WTC11 (cell line): ENCODE data around the gene UBXN6. TPM values are rescaled to one million over a fixed set of nuclear protein-coding genes. Genes with fewer than 3 reads are reported as not detected.

Source experiments
- ATAC-seq: fragments of 200-7000 bp; cut with Tn5 transposase; 2 replicates; pipeline ENCODE4 v1.10.0; 2021; ENCODE audit warnings: mild to moderate bottlenecking, moderate library complexity
- Bru-seq: library from RNA; stranded (reverse); fragments of 400-500 nt; gene quantifications from one replicate; lab custom pipeline; 2021; lab: Mats Ljungman, UMichigan
- CTCF ChIA-PET: fragments of 300-600 bp; sonication (Branson Sonifier 250); formaldehyde crosslinking; loops from one replicate; lab custom pipeline; 2021; ENCODE audit warnings: antibody characterized with exemption; lab: Charles Lee
- POLR2A ChIA-PET: fragments of 350-600 bp; sonication (Branson Sonifier 250); formaldehyde crosslinking; loops from one replicate; lab custom pipeline; 2021; ENCODE audit warnings: antibody characterized with exemption; lab: Charles Lee
- DNase-seq: peaks from one replicate; pipeline ENCODE4 v3.0.0; 2021; ENCODE audit warnings: low spot score
- H3K27ac Mint-ChIP-seq: 2 replicates; pipeline ENCODE4 v1.8.0; 2021; ENCODE audit warnings: mixed read lengths
- H3K27me3 Mint-ChIP-seq: 2 replicates; pipeline ENCODE4 v1.8.0; 2021; ENCODE audit warnings: low read depth, mild to moderate bottlenecking, moderate library complexity, mixed read lengths
- H3K36me3 Mint-ChIP-seq: 2 replicates; pipeline ENCODE4 v1.8.0; 2021; ENCODE audit warnings: mixed read lengths
- H3K4me1 Mint-ChIP-seq: 2 replicates; pipeline ENCODE4 v1.8.0; 2022; ENCODE audit warnings: mixed read lengths
- H3K4me3 Mint-ChIP-seq: 2 replicates; pipeline ENCODE4 v1.8.0; 2021; ENCODE audit warnings: mild to moderate bottlenecking, moderate library complexity, mixed read lengths
- H3K9me3 Mint-ChIP-seq: 2 replicates; pipeline ENCODE4 v1.8.0; 2021; ENCODE audit warnings: mixed read lengths
- CREM ChIP-seq: sonication (generic); formaldehyde crosslinking; IDR thresholded peaks from 2 replicates; pipeline ENCODE4 v1.8.1; 2022; ENCODE audit warnings: mild to moderate bottlenecking, missing genetic modification reagents, moderate library complexity
- ETV6 ChIP-seq: sonication (generic); formaldehyde crosslinking; IDR thresholded peaks from 2 replicates; pipeline ENCODE4 v1.8.1; 2022; ENCODE audit warnings: mild to moderate bottlenecking, missing genetic modification reagents
- FOXK1 ChIP-seq: sonication (generic); formaldehyde crosslinking; IDR thresholded peaks from 2 replicates; pipeline ENCODE4 v1.8.0; 2022; ENCODE audit warnings: mild to moderate bottlenecking, moderate library complexity, missing genetic modification reagents
- GABPB1 ChIP-seq: sonication (generic); formaldehyde crosslinking; IDR thresholded peaks from 2 replicates; pipeline ENCODE4 v1.8.1; 2023; ENCODE audit warnings: mild to moderate bottlenecking, missing genetic modification reagents
- MAX ChIP-seq: sonication (generic); formaldehyde crosslinking; IDR thresholded peaks from 2 replicates; pipeline ENCODE4 v1.8.0; 2022; ENCODE audit warnings: mild to moderate bottlenecking, missing genetic modification reagents
- PRDM15 ChIP-seq: sonication (generic); formaldehyde crosslinking; IDR thresholded peaks from 2 replicates; pipeline ENCODE4 v1.8.0; 2022; ENCODE audit warnings: missing genetic modification reagents
- SOX15 ChIP-seq: fragments of 250-450 bp; sonication (Bioruptor Pico); IDR thresholded peaks from 2 replicates; pipeline ENCODE4 v1.9.0; 2021; ENCODE audit warnings: mild to moderate bottlenecking
- SP1 ChIP-seq: sonication (generic); formaldehyde crosslinking; conservative IDR thresholded peaks from 2 replicates; pipeline ENCODE4 v1.8.1; 2022; ENCODE audit warnings: missing genetic modification reagents
- TCF7 ChIP-seq: sonication (generic); formaldehyde crosslinking; IDR thresholded peaks from 2 replicates; pipeline ENCODE4 v1.8.0; 2022; ENCODE audit warnings: mild to moderate bottlenecking, low read depth, missing genetic modification reagents, moderate library complexity
- TEAD1 ChIP-seq: sonication (generic); formaldehyde crosslinking; IDR thresholded peaks from 2 replicates; pipeline ENCODE4 v1.8.0; 2022; ENCODE audit warnings: mild to moderate bottlenecking, missing genetic modification reagents
- long read RNA-seq, 3 experiments: library from RNA in 1 of 3; library from capped mRNA in 1 of 3; library from polyadenylated mRNA in 1 of 3; unstranded in 2 of 3; stranded (forward) in 1 of 3; transcript quantifications; one replicate each; pipeline ENCODE4 v2.0.0, GENCODE V29; 2021
- total RNA-seq: library from RNA; stranded (reverse); gene quantifications from 3 replicates; pipeline ENCODE4 v1.2.3, GENCODE V29; 2021
- TF ChIP-seq, protein P1 (sequence below): sonication (generic); formaldehyde crosslinking; IDR thresholded peaks from 2 replicates; pipeline ENCODE4 v1.8.0; 2023; ENCODE audit warnings: missing genetic modification reagents, mild to moderate bottlenecking, borderline replicate concordance
- TF ChIP-seq, protein P2 (sequence below): sonication (generic); formaldehyde crosslinking; IDR thresholded peaks from 2 replicates; pipeline ENCODE4 v1.8.0; 2022; ENCODE audit warnings: mild to moderate bottlenecking, missing genetic modification reagents
- TF ChIP-seq, protein P3 (sequence below): sonication (generic); formaldehyde crosslinking; IDR thresholded peaks from 2 replicates; pipeline ENCODE4 v1.8.1; 2023; ENCODE audit warnings: mild to moderate bottlenecking, missing genetic modification reagents, moderate library complexity
- TF ChIP-seq, protein P4 (sequence below): sonication (generic); formaldehyde crosslinking; IDR thresholded peaks from 2 replicates; pipeline ENCODE4 v1.8.1; 2023; ENCODE audit warnings: mild to moderate bottlenecking, moderate library complexity, missing genetic modification reagents
- TF ChIP-seq, protein P5 (sequence below): sonication (generic); formaldehyde crosslinking; IDR thresholded peaks from 2 replicates; pipeline ENCODE4 v1.8.0; 2022; ENCODE audit warnings: mild to moderate bottlenecking, missing genetic modification reagents

The UBXN6 gene, protein sequence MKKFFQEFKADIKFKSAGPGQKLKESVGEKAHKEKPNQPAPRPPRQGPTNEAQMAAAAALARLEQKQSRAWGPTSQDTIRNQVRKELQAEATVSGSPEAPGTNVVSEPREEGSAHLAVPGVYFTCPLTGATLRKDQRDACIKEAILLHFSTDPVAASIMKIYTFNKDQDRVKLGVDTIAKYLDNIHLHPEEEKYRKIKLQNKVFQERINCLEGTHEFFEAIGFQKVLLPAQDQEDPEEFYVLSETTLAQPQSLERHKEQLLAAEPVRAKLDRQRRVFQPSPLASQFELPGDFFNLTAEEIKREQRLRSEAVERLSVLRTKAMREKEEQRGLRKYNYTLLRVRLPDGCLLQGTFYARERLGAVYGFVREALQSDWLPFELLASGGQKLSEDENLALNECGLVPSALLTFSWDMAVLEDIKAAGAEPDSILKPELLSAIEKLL
- total RNA-seq (34.8 to 39.8 TPM (median 38.8 TPM) in 3 replicates), Bru-seq, nascent RNA (percentile 41 among the genes with signal in this experiment)
- long read RNA-seq, experiment 1, partial matches to known transcripts, result 6 of 11 reads
- long read RNA-seq, experiment 1, other reads (novel, unspliced or antisense), result 2 of 11 reads
- long read RNA-seq, experiment 2, full-length matches to known transcripts, result 29 of 45 reads
- long read RNA-seq, experiment 2, partial matches to known transcripts, result 9 of 45 reads
- long read RNA-seq, experiment 2, other reads (novel, unspliced or antisense), result 7 of 45 reads
- long read RNA-seq, experiment 3, partial matches to known transcripts, result 1 of 2 reads
- long read RNA-seq, experiment 3, other reads (novel, unspliced or antisense), result 0 of 2 reads

DNA sequence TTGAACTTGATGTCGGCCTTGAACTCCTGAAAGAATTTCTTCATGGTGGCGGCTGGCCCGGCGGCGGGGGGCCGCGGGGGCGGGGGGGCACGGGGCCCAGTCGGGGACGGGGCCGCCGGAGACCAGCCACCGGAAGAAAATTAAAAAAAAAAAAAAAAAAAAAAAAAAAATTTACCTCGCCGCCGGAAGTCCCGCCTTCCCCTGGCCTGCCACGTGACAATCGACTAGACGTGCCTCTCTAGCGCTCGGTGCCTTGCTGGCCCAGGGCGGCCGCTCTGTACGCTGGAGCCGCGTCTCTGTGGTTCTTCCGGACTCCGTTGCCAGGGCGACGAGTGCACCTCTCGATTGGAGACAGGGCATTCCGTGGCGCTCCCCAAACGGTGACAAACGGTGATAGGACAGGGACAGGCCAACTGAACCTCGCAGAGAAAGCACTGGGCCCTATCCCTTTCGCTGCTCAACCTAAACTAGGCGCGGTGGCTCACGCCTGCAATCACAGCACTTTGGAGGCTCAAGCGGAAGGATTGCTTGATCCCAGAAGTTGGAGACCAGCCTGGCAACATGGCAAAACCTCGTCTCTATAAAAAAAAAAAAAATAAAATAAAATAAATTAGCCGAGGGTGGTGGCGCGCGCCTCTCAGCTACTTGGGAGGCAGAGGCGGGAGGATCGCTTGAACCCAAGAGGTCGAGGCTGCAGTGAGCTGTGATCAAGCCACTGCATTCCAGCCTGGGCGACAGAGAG is at the start of gene UBXN6:
Gene UBXN6, minus strand, starts transcription at position 141 of the 742 bp plus-strand sequence. Its CDS starts 97 bp downstream, at position 44.
- Mint-ChIP-seq H3K9me3 (no peaks in the 10 kb centered on the region), H3K4me3 (peak within 1 kb of the TSS; percentile 93), H3K36me3 (no peaks in the 10 kb centered on the region), H3K27me3 (peaks cover 10% of the 10 kb centered on the region; the same call in 1 of the 2 replicates), H3K27ac (peak within 1 kb of the TSS; percentile 93), H3K4me1 (peaks cover 9% of the 10 kb centered on the region)
- ATAC-seq (peak; percentile 91), DNase-seq (peak; percentile 98)
- ChIA-PET CTCF (interaction anchor here (1.3 to 1.4 kb wide), 2 partner anchors 66 to 67 kb away, joined by 6 to 8 read pairs; no protein-coding TSS in a partner anchor), POLR2A (interaction anchor here (1.4 kb wide), 1 partner anchor 16 kb away, joined by 3 read pairs; no protein-coding TSS in a partner anchor)
- TF ChIP-seq GABPB1 (CRISPR knock-in tag), result peak; percentile 59
- no peak for TF ChIP-seq CREM (CRISPR knock-in tag)
- TF ChIP-seq, protein P1, sequence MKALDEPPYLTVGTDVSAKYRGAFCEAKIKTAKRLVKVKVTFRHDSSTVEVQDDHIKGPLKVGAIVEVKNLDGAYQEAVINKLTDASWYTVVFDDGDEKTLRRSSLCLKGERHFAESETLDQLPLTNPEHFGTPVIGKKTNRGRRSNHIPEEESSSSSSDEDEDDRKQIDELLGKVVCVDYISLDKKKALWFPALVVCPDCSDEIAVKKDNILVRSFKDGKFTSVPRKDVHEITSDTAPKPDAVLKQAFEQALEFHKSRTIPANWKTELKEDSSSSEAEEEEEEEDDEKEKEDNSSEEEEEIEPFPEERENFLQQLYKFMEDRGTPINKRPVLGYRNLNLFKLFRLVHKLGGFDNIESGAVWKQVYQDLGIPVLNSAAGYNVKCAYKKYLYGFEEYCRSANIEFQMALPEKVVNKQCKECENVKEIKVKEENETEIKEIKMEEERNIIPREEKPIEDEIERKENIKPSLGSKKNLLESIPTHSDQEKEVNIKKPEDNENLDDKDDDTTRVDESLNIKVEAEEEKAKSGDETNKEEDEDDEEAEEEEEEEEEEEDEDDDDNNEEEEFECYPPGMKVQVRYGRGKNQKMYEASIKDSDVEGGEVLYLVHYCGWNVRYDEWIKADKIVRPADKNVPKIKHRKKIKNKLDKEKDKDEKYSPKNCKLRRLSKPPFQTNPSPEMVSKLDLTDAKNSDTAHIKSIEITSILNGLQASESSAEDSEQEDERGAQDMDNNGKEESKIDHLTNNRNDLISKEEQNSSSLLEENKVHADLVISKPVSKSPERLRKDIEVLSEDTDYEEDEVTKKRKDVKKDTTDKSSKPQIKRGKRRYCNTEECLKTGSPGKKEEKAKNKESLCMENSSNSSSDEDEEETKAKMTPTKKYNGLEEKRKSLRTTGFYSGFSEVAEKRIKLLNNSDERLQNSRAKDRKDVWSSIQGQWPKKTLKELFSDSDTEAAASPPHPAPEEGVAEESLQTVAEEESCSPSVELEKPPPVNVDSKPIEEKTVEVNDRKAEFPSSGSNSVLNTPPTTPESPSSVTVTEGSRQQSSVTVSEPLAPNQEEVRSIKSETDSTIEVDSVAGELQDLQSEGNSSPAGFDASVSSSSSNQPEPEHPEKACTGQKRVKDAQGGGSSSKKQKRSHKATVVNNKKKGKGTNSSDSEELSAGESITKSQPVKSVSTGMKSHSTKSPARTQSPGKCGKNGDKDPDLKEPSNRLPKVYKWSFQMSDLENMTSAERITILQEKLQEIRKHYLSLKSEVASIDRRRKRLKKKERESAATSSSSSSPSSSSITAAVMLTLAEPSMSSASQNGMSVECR, result 0 out of 2 replicates have a peak, but pooled peaks have one; percentile 51
- peak; percentile 56; the same call in 1 of the 2 replicates for TF ChIP-seq TEAD1 (CRISPR knock-in tag)
- peak; percentile 87 for TF ChIP-seq FOXK1
- TF ChIP-seq SOX15 (CRISPR knock-in tag), result no peak
- TF ChIP-seq, protein P2, sequence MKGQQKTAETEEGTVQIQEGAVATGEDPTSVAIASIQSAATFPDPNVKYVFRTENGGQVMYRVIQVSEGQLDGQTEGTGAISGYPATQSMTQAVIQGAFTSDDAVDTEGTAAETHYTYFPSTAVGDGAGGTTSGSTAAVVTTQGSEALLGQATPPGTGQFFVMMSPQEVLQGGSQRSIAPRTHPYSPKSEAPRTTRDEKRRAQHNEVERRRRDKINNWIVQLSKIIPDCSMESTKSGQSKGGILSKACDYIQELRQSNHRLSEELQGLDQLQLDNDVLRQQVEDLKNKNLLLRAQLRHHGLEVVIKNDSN (CRISPR knock-in tag), result peak; percentile 96
- peak; percentile 78 for TF ChIP-seq SP1 (CRISPR knock-in tag)
- no peak for TF ChIP-seq ETV6 (CRISPR knock-in tag)
- peak; percentile 62; the same call in 1 of the 2 replicates for TF ChIP-seq MAX (CRISPR knock-in tag)
- no peak for TF ChIP-seq PRDM15 (CRISPR knock-in tag)
- TF ChIP-seq TCF7 (CRISPR knock-in tag), result no peak
- TF ChIP-seq, protein P3, sequence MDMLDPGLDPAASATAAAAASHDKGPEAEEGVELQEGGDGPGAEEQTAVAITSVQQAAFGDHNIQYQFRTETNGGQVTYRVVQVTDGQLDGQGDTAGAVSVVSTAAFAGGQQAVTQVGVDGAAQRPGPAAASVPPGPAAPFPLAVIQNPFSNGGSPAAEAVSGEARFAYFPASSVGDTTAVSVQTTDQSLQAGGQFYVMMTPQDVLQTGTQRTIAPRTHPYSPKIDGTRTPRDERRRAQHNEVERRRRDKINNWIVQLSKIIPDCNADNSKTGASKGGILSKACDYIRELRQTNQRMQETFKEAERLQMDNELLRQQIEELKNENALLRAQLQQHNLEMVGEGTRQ, result peak; percentile 94
- TF ChIP-seq, protein P4, sequence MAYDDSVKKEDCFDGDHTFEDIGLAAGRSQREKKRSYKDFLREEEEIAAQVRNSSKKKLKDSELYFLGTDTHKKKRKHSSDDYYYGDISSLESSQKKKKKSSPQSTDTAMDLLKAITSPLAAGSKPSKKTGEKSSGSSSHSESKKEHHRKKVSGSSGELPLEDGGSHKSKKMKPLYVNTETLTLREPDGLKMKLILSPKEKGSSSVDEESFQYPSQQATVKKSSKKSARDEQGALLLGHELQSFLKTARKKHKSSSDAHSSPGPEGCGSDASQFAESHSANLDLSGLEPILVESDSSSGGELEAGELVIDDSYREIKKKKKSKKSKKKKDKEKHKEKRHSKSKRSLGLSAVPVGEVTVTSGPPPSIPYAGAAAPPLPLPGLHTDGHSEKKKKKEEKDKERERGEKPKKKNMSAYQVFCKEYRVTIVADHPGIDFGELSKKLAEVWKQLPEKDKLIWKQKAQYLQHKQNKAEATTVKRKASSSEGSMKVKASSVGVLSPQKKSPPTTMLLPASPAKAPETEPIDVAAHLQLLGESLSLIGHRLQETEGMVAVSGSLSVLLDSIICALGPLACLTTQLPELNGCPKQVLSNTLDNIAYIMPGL, result no peak
- TF ChIP-seq, protein P5, sequence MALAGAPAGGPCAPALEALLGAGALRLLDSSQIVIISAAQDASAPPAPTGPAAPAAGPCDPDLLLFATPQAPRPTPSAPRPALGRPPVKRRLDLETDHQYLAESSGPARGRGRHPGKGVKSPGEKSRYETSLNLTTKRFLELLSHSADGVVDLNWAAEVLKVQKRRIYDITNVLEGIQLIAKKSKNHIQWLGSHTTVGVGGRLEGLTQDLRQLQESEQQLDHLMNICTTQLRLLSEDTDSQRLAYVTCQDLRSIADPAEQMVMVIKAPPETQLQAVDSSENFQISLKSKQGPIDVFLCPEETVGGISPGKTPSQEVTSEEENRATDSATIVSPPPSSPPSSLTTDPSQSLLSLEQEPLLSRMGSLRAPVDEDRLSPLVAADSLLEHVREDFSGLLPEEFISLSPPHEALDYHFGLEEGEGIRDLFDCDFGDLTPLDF (CRISPR knock-in tag), result no peak
